Stimulated activated CD8-positive, alpha-beta memory T cell treated with anti-CD3 and anti-CD28 coated beads, Interleukin-15, amount 100 ng/mL, for 24 hours (primary cell): Measurements from ENCODE around the gene ZG16.

Experiments used
- DNase-seq: peaks from one replicate; pipeline ENCODE4 v3.0.0-alpha.2; 2020; ENCODE audit warnings: low read depth

ZG16 gene

GRCh38 chr16:29809850-29810698 lies 32.0 kb downstream of the ZG16 start:
- no peak for DNase-seq

GRCh38 chr16:29810699-29811169 lies 32.7 kb downstream of the ZG16 start:
- DNase-seq, result no peak

- peak; percentile 47 for DNase-seq
These were observed 33.3 kb downstream of the ZG16 start for GRCh38 chr16:29811170-29811895.

GRCh38 chr16:29811896-29812665 lies 34.0 kb downstream of the ZG16 start, which contains the start of gene PRRT2:
Gene PRRT2, plus strand, starts transcription at chr16:29812193. Its CDS starts 862 bp downstream, at chr16:29813055.
- DNase-seq, result no peak

GRCh38 chr16:29812754-29813643 lies 34.9 kb downstream of the ZG16 start:
- no peak for DNase-seq

- no peak for DNase-seq
These were observed 35.8 kb downstream of the ZG16 start for GRCh38 chr16:29813644-29814562.

- no peak for DNase-seq
These were observed 36.5 kb downstream of the ZG16 start for GRCh38 chr16:29814592-29814991.

GRCh38 chr16:29815032-29815721 lies 37.1 kb downstream of the ZG16 start:
- no peak for DNase-seq

- DNase-seq, result peak; percentile 91
These were observed 38.0 kb downstream of the ZG16 start, which contains the start of gene PAGR1 for GRCh38 chr16:29815793-29816693. Gene PAGR1, plus strand, starts transcription at chr16:29816152. Its CDS starts 374 bp downstream, at chr16:29816526.

- no peak for DNase-seq
These were observed 38.8 kb downstream of the ZG16 start for GRCh38 chr16:29816694-29817441.

- DNase-seq, result no peak
These were observed 40.0 kb downstream of the ZG16 start for GRCh38 chr16:29818082-29818481.

GRCh38 chr16:29819506-29819905 lies 41.5 kb downstream of the ZG16 start:
- DNase-seq, result no peak

- no peak for DNase-seq
These were observed 42.2 kb downstream of the ZG16 start, which contains the start of gene MVP for GRCh38 chr16:29820271-29820701. Gene MVP, plus strand, starts transcription at chr16:29820462. Its CDS starts 10,088 bp downstream, at chr16:29830550.

GRCh38 chr16:29820730-29821642 lies 42.9 kb downstream of the ZG16 start:
- no peak for DNase-seq

GRCh38 chr16:29821643-29822115 lies 43.6 kb downstream of the ZG16 start:
- DNase-seq, result no peak

GRCh38 chr16:29824589-29825144 lies 46.6 kb downstream of the ZG16 start:
- no peak for DNase-seq
